K562 (cell line): ENCODE results near the gene CABP2. TPM values are rescaled to one million over a fixed set of nuclear protein-coding genes. Genes with fewer than 3 reads are reported as not detected.

Source experiments
- BCOR ChIP-seq: fragments of 450-650 bp; IDR thresholded peaks from 2 replicates; pipeline ENCODE4 v1.6.1; 2016
- BRCA1 ChIP-seq, 2 experiments: fragments of 450-650 bp in 1 of 2; sonication (generic) in 1 of 2; formaldehyde crosslinking in 1 of 2; IDR thresholded peaks; 2 replicates each; pipeline versions ENCODE4 v1.5.0 to v1.6.1; 2017 to 2020; ENCODE audit warnings: mild to moderate bottlenecking in 1 of 2, missing genetic modification reagents in 1 of 2
- COPS2 ChIP-seq: fragments of 450-650 bp; conservative IDR thresholded peaks from 2 replicates; pipeline ENCODE4 v1.6.1; 2016; ENCODE audit warnings: mild to moderate bottlenecking, moderate library complexity
- FOXJ2 ChIP-seq: fragments of 200-800 bp; sonication (Bioruptor generic); IDR thresholded peaks from 2 replicates; pipeline ENCODE4 v1.6.1; 2016; ENCODE audit warnings: missing genetic modification characterization, missing compliant biosample characterization
- GATAD2B ChIP-seq: fragments of 450-650 bp; IDR thresholded peaks from 2 replicates; pipeline ENCODE4 v1.6.1; 2017; ENCODE audit warnings: mild to moderate bottlenecking, borderline replicate concordance
- GTF2E2 ChIP-seq: fragments of 200-800 bp; sonication (Bioruptor generic); IDR thresholded peaks from 2 replicates; pipeline ENCODE4 v1.6.1; 2016; ENCODE audit warnings: missing genetic modification characterization, missing compliant biosample characterization
- HDAC3 ChIP-seq: fragments of 450-650 bp; IDR thresholded peaks from 2 replicates; pipeline ENCODE4 v1.6.1; 2018; ENCODE audit warnings: borderline replicate concordance, mild to moderate bottlenecking, moderate library complexity; ENCODE audit not compliant: partially characterized antibody
- ID3 ChIP-seq, 2 experiments: fragments of 250-450 bp in 1 of 2; fragments of 450-650 bp in 1 of 2; sonication (Bioruptor Pico) in 1 of 2; IDR thresholded peaks; 2 replicates each; pipeline versions ENCODE4 v1.6.1 to v1.8.0; 2016 to 2021; ENCODE audit warnings: mild to moderate bottlenecking in 2 of 2, moderate library complexity in 2 of 2, missing compliant biosample characterization in 1 of 2, missing genetic modification characterization in 1 of 2
- KHSRP ChIP-seq: fragments of 450-650 bp; IDR thresholded peaks from 2 replicates; pipeline ENCODE4 v1.6.1; 2017
- MED1 ChIP-seq: sonication (generic); formaldehyde crosslinking; IDR thresholded peaks from 2 replicates; pipeline ENCODE4 v1.8.1; 2023; ENCODE audit warnings: missing genetic modification reagents, borderline replicate concordance
- PRPF4 ChIP-seq: fragments of 200-400 bp; formaldehyde crosslinking; IDR thresholded peaks from one replicate; pipeline ENCODE4 v1.6.1; 2017; ENCODE audit warnings: low read length, low read depth, mild to moderate bottlenecking; ENCODE audit not compliant: insufficient read depth, poor library complexity, severe bottlenecking
- TGIF2 ChIP-seq: sonication (generic); formaldehyde crosslinking; IDR thresholded peaks from 2 replicates; pipeline ENCODE4 v1.8.1; 2022; ENCODE audit warnings: mild to moderate bottlenecking, missing genetic modification reagents, moderate library complexity
- ZBTB43 ChIP-seq: sonication (generic); formaldehyde crosslinking; IDR thresholded peaks from 2 replicates; pipeline ENCODE4 v1.8.0; 2023; ENCODE audit warnings: mild to moderate bottlenecking, missing genetic modification reagents
- ZNF174 ChIP-seq: fragments of 250-450 bp; sonication (Bioruptor Pico); IDR thresholded peaks from 2 replicates; pipeline ENCODE4 v1.4.0; 2020; ENCODE audit warnings: mild to moderate bottlenecking
- ZNF445 ChIP-seq: fragments of 250-450 bp; sonication (Bioruptor Pico); IDR thresholded peaks from 2 replicates; pipeline ENCODE4 v1.4.0; 2020; ENCODE audit warnings: low read depth, mild to moderate bottlenecking, moderate library complexity
- polyA plus RNA-seq, 8 experiments: library from polyadenylated mRNA; depleted of rRNA in 4 of 8; stranded (reverse) in 5 of 8; unstranded in 3 of 8; fragments of >200 nt; fragmentation: Nextera tagmentation in 2 of 8; fragmentation: Illumina TruSeq in 1 of 8; extraction: Ambion mirVana in 2 of 8; extraction: Trizol in 1 of 8; gene quantifications; 2 replicates each; pipeline versions ENCODE4 v1.2.1 to v1.2.3, GENCODE V29; 2011 to 2014; ENCODE audit warnings: inconsistent platforms in 1 of 8, missing spikeins in 1 of 8
- total RNA-seq, 7 experiments: library from RNA; depleted of rRNA in 6 of 7; stranded (reverse); fragments of >200 nt in 6 of 7; fragmentation: Illumina TruSeq in 2 of 7; extraction: Trizol in 2 of 7; gene quantifications; 2 replicates each; pipeline versions ENCODE4 v1.2.1 to v1.2.3, GENCODE V29; 2011 to 2021; ENCODE audit warnings: low replicate concordance in 1 of 7
- TF ChIP-seq, protein P1 (sequence below): fragments of 250-450 bp; sonication (Bioruptor Pico); IDR thresholded peaks from 2 replicates; pipeline ENCODE4 v1.4.0; 2020; ENCODE audit warnings: borderline replicate concordance
- TF ChIP-seq, protein P2 (sequence below): sonication (generic); IDR thresholded peaks from 2 replicates; pipeline ENCODE4 v1.6.1; 2016
- TF ChIP-seq, protein P3 (sequence below), 2 experiments: fragments of 450-650 bp in 1 of 2; sonication (generic) in 1 of 2; formaldehyde crosslinking; conservative IDR thresholded peaks; 2 replicates each; pipeline versions ENCODE4 v1.4.0 to v1.8.1; 2020 to 2022; ENCODE audit warnings: mild to moderate bottlenecking in 1 of 2, missing genetic modification reagents in 1 of 2

Gene CABP2
- total and polyA plus RNA-seq, 9 of the 15 experiments (the other 6 are each of a cell fraction or from before 2014, with no cell fraction given), result not detected

GRCh38 chr11:67482827-67483798 lies 40.1 kb downstream of the CABP2 start, which contains the start of gene AIP (continued):
- no peak for TF ChIP-seq HDAC3
- TF ChIP-seq, protein P1, sequence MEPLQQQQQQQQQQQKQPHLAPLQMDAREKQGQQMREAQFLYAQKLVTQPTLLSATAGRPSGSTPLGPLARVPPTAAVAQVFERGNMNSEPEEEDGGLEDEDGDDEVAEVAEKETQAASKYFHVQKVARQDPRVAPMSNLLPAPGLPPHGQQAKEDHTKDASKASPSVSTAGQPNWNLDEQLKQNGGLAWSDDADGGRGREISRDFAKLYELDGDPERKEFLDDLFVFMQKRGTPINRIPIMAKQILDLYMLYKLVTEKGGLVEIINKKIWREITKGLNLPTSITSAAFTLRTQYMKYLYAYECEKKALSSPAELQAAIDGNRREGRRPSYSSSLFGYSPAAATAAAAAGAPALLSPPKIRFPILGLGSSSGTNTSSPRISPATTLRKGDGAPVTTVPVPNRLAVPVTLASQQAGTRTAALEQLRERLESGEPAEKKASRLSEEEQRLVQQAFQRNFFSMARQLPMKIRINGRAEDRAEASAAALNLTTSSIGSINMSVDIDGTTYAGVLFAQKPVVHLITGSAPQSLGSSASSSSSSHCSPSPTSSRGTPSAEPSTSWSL (CRISPR knock-in tag), result no peak
- no peak for TF ChIP-seq FOXJ2 (tag)
- TF ChIP-seq MED1 (CRISPR knock-in tag), result no peak; the same call in 1 of the 2 replicates
- no peak for TF ChIP-seq GTF2E2 (tag)
- TF ChIP-seq ID3 (CRISPR knock-in tag; IDR thresholded peaks at IDR 0.05), result no peak
- TF ChIP-seq ID3 (tag; IDR thresholded peaks at IDR 0.05), result peak; percentile 77; the same call in 1 of the 2 replicates
- no peak for TF ChIP-seq BRCA1 (IDR thresholded peaks at IDR 0.05)
- TF ChIP-seq BRCA1 (CRISPR knock-in tag; IDR thresholded peaks at IDR 0.05), result no peak; the same call in 1 of the 2 replicates
- no peak for TF ChIP-seq KHSRP
- TF ChIP-seq PRPF4, result no peak
- TF ChIP-seq, protein P2, sequence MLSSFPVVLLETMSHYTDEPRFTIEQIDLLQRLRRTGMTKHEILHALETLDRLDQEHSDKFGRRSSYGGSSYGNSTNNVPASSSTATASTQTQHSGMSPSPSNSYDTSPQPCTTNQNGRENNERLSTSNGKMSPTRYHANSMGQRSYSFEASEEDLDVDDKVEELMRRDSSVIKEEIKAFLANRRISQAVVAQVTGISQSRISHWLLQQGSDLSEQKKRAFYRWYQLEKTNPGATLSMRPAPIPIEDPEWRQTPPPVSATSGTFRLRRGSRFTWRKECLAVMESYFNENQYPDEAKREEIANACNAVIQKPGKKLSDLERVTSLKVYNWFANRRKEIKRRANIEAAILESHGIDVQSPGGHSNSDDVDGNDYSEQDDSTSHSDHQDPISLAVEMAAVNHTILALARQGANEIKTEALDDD, result no peak
- TF ChIP-seq ZNF445 (CRISPR knock-in tag), result no peak
- no peak for TF ChIP-seq ZNF174 (CRISPR knock-in tag)
- TF ChIP-seq ZBTB43 (CRISPR knock-in tag), result peak; percentile 94; the same call in 1 of the 2 replicates
- TF ChIP-seq COPS2, result no peak
- no peak for TF ChIP-seq BCOR
- TF ChIP-seq TGIF2 (CRISPR knock-in tag), result peak; percentile 87; the same call in 1 of the 2 replicates
- TF ChIP-seq GATAD2B, result no peak
- TF ChIP-seq, protein P3, sequence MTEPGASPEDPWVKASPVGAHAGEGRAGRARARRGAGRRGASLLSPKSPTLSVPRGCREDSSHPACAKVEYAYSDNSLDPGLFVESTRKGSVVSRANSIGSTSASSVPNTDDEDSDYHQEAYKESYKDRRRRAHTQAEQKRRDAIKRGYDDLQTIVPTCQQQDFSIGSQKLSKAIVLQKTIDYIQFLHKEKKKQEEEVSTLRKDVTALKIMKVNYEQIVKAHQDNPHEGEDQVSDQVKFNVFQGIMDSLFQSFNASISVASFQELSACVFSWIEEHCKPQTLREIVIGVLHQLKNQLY (CRISPR knock-in tag; conservative IDR thresholded peaks at IDR 0.05), result peak in 1 of 2 experiments; percentile 97; a peak in 2 of 4 replicates
